ENCODE data around the gene CORT. TPM values are rescaled to one million over a fixed set of nuclear protein-coding genes. Genes with fewer than 3 reads are reported as not detected.
"Not testable (repeated sequence)": the region's sequence is repeated elsewhere in the genome, so short reads cannot be mapped to it uniquely, and the experiment has no call there.

CORT gene
- polyA plus RNA-seq, 3 donors = 0.14 to 0.34 TPM; not detected in 1

GRCh38 chr1:10432910-10433700, 16.7 kb upstream of the CORT start:
- no peak overlapping the region for H3K27ac ChIP-seq (ENCODE audit: low read depth, low read length)
- WGBS, 3 donors = 73 to 83% (median 80%) methylated on average over 14 of the region's 14 CpGs

DNA sequence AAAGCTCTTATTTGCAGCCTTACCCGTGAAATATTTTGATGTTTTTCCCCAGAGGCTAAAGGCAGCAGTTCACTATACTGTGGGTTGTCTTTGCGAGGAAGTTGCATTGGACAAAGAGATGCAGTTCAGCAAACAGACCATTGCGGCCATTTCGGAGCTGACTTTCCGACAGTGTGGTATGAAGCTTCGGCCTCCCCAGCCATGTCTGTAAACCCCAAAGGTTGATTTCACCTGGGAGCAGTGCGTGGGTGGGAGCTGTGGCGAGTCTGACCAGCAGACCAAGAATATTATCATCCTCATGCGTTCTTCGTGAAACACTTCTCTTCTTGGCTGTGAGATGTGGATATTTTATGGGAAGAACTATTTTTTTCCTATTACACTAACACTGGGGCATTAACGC, 16.0 kb upstream of the CORT start:
- no peak overlapping the region for H3K27ac ChIP-seq (ENCODE audit: low read depth, low read length)
- WGBS, 3 donors = 85 to 90% (median 86%) methylated on average over 11 of the region's 11 CpGs

DNA sequence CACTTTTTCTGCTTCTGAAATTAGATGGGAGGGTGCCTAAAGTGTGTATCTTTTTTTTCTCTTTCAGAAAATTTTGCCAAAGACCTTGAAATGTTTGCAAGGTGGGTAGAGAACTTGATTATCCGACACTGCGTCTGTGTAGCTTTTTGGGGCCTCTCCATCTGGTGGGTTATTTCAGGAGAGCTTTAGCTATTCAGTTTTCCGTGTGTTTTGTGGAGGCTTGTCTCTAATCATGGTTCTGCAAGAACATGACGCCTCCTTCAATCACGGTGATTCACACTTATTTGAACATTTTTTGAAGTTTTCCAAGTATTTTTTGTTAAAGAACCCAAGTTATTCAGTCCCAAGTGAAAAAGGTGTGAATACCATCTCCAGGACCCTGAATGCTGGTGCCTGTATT, 15.2 kb upstream of the CORT start:
- no peak overlapping the region for H3K27ac ChIP-seq (ENCODE audit: low read depth, low read length)
- 88 to 93% (median 93%) methylated on average over 5 of the region's 5 CpGs for WGBS, 3 donors

- WGBS, 3 donors = 97 to 100% (median 100%) methylated on average over 1 of the region's 1 CpG
- H3K27ac ChIP-seq (ENCODE audit: low read depth, low read length) = no peak overlapping the region
Measured at GRCh38 chr1:10437052-10437451, 12.8 kb upstream of the CORT start.

DNA sequence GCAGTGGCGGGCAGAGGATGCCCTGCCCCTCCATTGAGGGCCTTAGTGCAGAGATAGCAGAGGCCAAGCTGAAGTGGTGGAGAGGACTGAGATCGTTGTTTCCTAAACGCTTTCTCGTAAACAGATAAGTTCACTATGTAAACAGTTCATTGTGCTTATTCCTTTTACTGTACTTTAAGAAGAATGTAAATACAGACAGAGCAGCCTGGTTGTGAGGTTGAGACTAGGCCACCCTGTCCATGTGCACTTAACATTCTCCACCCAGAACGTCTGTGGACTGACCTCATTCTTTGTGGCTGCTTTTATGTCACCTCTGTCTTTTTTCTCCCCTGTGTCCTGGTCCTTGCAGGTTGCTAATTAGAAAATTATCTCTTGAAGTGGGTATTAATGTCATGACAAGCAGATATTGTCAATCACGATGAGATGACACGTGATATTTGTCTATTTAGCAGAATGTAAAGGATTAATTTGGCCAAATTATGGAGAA, 11.1 kb upstream of the CORT start:
- WGBS, 3 donors = 58 to 79% (median 78%) methylated on average over 7 of the region's 7 CpGs

GRCh38 chr1:10440305-10440704, 9.5 kb upstream of the CORT start:
- no peak overlapping the region for H3K27ac ChIP-seq (ENCODE audit: low read depth, low read length)
- WGBS, 3 donors = 94 to 97% (median 95%) methylated on average over 2 of the region's 2 CpGs

More for the DNA sequence above, 11.1 kb upstream of the CORT start:
- no peak overlapping the region for H3K27ac ChIP-seq (ENCODE audit: low read depth, low read length)

DNA sequence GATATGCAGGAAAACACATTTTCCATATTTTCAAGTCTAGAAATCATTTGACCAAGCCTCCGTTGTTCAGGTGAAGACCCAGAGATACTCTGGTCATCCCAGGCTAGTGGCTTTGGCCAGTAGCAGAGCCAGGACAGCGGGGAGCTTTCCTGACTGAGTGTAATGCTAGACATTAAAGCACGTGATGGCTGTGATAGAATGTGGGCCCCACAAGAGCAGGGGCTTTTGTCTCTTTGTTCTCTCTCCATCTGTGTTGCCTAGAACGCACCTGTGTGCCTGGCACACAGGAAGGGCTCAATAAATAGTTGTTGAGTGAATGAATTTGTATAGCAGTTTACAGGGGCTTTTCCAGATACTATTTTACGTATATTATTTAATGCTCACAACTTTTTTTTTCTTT, 9.0 kb upstream of the CORT start:
- no peak overlapping the region for H3K27ac ChIP-seq (ENCODE audit: low read depth, low read length)
- 93 to 97% (median 93%) methylated on average over 5 of the region's 5 CpGs for WGBS, 3 donors

GRCh38 chr1:10444248-10444647, 5.6 kb upstream of the CORT start:
- WGBS, 3 donors = 91 to 98% (median 95%) methylated on average over 6 of the region's 6 CpGs
- no peak overlapping the region for H3K27ac ChIP-seq (ENCODE audit: low read depth, low read length)

DNA sequence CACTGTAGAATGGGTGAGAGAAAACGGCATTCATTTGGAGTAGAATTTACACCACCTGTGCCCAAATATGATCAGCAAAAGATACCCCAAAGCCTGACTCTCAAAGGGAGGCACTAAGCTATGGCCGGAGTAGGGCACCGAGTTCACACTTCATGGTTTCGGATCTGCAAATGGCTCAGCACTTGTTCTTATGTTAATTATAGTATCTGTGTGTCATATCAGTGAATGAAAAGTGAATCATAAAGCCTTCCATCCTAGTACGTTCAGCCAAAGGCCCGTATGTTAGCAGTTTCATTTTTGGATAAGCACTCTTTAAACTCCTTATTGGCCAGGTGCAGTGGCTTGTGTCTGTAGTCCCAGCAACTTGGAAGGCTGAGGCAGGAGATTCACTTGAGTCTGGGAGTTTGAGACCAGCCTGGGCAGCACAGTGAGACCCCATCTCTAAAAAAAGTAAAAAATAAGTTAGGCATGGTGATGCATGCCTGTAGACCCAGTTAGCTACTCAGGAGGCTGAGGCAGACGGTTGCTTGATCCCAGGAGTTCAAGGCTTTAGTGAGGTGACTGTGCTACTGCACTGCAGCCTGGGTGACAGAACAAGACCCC, 4.9 kb upstream of the CORT start:
- WGBS, 3 donors = 86 to 94% (median 88%) methylated on average over 7 of the region's 7 CpGs
- no peak overlapping the region for H3K27ac ChIP-seq (ENCODE audit: low read depth, low read length)

GRCh38 chr1:10446790-10447422, 2.9 kb upstream of the CORT start:
- WGBS, 3 donors = 96 to 97% (median 96%) methylated on average over 7 of the region's 7 CpGs

GRCh38 chr1:10450156-10450814, 454 bp downstream of the CORT start:
- WGBS, 3 donors = 69 to 76% (median 72%) methylated on average over 21 of the region's 21 CpGs
- no peak overlapping the region for H3K27ac ChIP-seq (ENCODE audit: low read depth, low read length)

More at GRCh38 chr1:10446790-10447422, 2.9 kb upstream of the CORT start:
- H3K27ac ChIP-seq (ENCODE audit: low read depth, low read length) = no peak overlapping the region

- WGBS, 3 donors = 38 to 43% (median 41%) methylated on average over 6 of the region's 6 CpGs
- H3K27ac ChIP-seq (ENCODE audit: low read depth, low read length) = no peak overlapping the region
Measured at GRCh38 chr1:10450836-10451235, 1.0 kb downstream of the CORT start.

- 7 to 33% (median 11%) methylated on average over 10 of the region's 10 CpGs for WGBS, 3 donors
- no peak overlapping the region for H3K27ac ChIP-seq (ENCODE audit: low read depth, low read length)
Measured at GRCh38 chr1:10451287-10451686, 1.5 kb downstream of the CORT start.

DNA sequence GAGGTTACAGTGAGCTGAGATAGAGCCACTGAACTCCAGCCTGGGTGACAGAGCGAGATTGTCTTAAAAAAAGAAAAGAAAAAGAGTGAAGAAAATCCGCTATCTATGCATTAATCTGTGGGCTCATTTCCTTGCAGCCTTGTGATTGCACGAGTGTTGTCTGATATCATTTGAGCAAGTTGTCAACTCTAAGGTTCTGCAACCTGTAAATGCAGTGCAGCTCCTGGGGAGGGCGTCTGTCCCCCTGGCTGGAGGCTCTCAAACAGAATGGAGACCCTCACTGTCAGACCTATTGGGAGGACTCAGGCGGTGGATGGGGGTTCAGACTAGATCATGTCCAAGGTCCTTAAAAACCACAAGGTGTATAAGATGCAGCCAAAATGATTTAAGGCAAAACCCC, 6.2 kb downstream of the CORT start:
- H3K27ac ChIP-seq (ENCODE audit: low read depth, low read length) = no peak overlapping the region
- 88 to 93% (median 89%) methylated on average over 5 of the region's 5 CpGs for WGBS, 3 donors

DNA sequence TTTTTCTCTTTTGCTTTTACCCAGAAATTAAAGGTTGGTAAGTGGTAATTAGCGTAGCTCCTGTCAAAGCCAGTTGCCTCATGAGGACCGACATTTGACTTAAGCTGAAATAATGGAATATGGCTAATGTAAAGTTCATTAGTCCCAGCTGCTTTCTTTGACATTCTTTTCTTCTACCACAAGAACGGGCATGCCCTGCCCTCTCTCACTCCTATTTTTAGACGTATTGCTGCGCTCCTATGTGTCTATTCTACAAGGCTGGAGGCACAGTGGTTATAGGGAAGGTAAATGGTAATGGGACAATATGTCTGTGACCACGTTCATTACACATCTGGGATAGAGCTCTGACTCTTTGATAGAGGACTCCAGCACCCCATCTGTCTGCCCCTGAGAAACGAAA, 6.8 kb downstream of the CORT start:
- WGBS, 3 donors = 74 to 88% (median 79%) methylated on average over 7 of the region's 7 CpGs
- H3K27ac ChIP-seq (ENCODE audit: low read depth, low read length) = no peak overlapping the region

GRCh38 chr1:10457462-10457861, 7.6 kb downstream of the CORT start:
- WGBS, 3 donors = 68 to 71% (median 71%) methylated on average over 7 of the region's 7 CpGs
- H3K27ac ChIP-seq (ENCODE audit: low read depth, low read length) = not testable (repeated sequence)

GRCh38 chr1:10457875-10458274, 8.0 kb downstream of the CORT start:
- WGBS, 3 donors = 70 to 73% (median 72%) methylated on average over 9 of the region's 9 CpGs
- H3K27ac ChIP-seq (ENCODE audit: low read depth, low read length) = no peak overlapping the region

DNA sequence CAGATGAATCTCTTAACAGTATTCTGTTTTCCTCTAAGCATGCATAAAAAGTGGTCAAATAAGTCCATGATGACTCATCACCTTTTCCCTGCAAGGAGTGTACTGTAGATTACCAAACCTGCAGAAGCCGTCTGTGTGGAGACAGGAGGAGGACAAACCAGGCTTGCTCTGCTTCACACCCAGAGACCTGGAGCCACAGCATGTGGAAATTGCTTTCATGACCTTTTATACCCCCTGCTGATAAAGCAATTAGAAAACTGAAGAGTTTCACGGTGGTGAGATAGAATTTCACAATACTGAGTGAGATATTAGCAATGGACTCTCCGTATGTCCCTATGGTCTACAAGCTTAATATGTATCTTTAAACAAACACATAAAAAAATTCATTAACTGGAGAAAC, 9.4 kb downstream of the CORT start:
- H3K27ac ChIP-seq (ENCODE audit: low read depth, low read length) = no peak overlapping the region
- 39 to 54% (median 40%) methylated on average over 3 of the region's 3 CpGs for WGBS, 3 donors

- WGBS, 3 donors = 96 to 99% (median 96%) methylated on average over 2 of the region's 2 CpGs
- no peak overlapping the region for H3K27ac ChIP-seq (ENCODE audit: low read depth, low read length)
Measured at GRCh38 chr1:10467078-10467477, 17.2 kb downstream of the CORT start.

Measured in adipose tissue (tissue), 3 donors.